Measurements from ENCODE around the gene ZFC3H1.

DNA sequence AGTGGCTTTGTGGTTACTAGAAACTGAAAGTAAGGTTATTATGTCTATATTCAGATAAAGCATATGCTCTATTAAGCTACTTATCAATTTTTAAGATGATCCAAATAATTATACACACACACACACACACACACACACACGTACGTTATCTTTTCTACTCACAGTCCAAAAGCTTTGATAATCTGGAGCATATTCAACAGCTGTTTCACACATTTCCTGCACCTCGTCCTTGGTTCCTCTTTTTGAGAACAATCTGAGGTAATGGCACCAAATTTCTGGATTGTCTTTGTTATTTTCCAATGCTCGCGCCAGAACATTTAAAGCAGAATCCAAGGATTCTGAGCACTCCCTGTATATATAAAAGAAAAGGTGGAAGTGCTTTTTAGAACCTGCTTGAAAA, 37.5 kb downstream of the ZFC3H1 start:
- TF ChIP-seq, protein P1, sequence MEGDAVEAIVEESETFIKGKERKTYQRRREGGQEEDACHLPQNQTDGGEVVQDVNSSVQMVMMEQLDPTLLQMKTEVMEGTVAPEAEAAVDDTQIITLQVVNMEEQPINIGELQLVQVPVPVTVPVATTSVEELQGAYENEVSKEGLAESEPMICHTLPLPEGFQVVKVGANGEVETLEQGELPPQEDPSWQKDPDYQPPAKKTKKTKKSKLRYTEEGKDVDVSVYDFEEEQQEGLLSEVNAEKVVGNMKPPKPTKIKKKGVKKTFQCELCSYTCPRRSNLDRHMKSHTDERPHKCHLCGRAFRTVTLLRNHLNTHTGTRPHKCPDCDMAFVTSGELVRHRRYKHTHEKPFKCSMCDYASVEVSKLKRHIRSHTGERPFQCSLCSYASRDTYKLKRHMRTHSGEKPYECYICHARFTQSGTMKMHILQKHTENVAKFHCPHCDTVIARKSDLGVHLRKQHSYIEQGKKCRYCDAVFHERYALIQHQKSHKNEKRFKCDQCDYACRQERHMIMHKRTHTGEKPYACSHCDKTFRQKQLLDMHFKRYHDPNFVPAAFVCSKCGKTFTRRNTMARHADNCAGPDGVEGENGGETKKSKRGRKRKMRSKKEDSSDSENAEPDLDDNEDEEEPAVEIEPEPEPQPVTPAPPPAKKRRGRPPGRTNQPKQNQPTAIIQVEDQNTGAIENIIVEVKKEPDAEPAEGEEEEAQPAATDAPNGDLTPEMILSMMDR (conservative IDR thresholded peaks at IDR 0.05; ENCODE audit: low read length): no peak
- TF ChIP-seq EZH2phosphoT487 (IDR thresholded peaks at IDR 0.05; ENCODE audit: borderline replicate concordance): no peak
